ENCODE measurements around the gene ZNF837.

DNA sequence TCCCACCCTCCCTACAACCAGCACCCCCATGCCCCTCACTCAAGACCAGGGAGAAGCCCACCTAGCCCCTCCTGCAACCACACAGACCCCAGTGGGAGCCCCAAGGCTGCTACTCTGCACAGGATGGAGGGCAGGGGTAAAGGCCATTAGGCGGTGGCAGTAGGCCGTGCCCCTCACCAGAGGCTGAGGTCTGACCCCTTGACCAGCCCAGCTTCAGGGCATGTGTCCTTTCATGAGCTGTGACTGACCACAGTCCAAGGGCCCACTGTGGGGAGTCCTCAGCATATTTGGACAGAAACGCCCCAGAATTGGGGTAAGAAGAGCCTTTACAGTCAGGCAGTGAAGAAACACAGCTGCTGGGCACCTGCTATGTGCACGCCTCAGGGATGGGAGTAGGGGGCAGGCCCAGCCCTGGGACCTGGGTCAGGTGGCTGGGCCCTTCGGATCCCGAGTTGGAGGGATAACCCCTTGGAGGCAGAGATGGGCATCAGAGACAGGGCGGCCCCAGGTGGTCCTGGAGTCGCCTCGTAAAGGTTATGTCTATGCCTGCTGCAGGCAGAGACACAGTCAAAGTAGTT is 4.6 kb upstream of the ZNF837 start:
- TF ChIP-seq ESRRG (CRISPR knock-in tag; IDR thresholded peaks at IDR 0.05): no peak
- no peak for TF ChIP-seq CREB5 (CRISPR knock-in tag; IDR thresholded peaks at IDR 0.05; ENCODE audit: low read depth)
- TF ChIP-seq ARNTL (CRISPR knock-in tag; IDR thresholded peaks at IDR 0.05; ENCODE audit: borderline replicate concordance, low read depth): no peak
- no peak for TF ChIP-seq BACH2 (CRISPR knock-in tag; IDR thresholded peaks at IDR 0.05; ENCODE audit: borderline replicate concordance)
- no peak for TF ChIP-seq PPARA (CRISPR knock-in tag; IDR thresholded peaks at IDR 0.05; ENCODE audit: borderline replicate concordance)
- TF ChIP-seq ISL1 (CRISPR knock-in tag; IDR thresholded peaks at IDR 0.05): no peak
- TF ChIP-seq, protein P1, sequence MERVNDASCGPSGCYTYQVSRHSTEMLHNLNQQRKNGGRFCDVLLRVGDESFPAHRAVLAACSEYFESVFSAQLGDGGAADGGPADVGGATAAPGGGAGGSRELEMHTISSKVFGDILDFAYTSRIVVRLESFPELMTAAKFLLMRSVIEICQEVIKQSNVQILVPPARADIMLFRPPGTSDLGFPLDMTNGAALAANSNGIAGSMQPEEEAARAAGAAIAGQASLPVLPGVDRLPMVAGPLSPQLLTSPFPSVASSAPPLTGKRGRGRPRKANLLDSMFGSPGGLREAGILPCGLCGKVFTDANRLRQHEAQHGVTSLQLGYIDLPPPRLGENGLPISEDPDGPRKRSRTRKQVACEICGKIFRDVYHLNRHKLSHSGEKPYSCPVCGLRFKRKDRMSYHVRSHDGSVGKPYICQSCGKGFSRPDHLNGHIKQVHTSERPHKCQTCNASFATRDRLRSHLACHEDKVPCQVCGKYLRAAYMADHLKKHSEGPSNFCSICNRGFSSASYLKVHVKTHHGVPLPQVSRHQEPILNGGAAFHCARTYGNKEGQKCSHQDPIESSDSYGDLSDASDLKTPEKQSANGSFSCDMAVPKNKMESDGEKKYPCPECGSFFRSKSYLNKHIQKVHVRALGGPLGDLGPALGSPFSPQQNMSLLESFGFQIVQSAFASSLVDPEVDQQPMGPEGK (CRISPR knock-in tag; IDR thresholded peaks at IDR 0.05; ENCODE audit: borderline replicate concordance): no peak
- no peak for TF ChIP-seq ZNF565 (CRISPR knock-in tag; conservative IDR thresholded peaks at IDR 0.05; ENCODE audit: low read depth)
- TF ChIP-seq GLIS3 (CRISPR knock-in tag; IDR thresholded peaks at IDR 0.05): no peak
- TF ChIP-seq, protein P2, sequence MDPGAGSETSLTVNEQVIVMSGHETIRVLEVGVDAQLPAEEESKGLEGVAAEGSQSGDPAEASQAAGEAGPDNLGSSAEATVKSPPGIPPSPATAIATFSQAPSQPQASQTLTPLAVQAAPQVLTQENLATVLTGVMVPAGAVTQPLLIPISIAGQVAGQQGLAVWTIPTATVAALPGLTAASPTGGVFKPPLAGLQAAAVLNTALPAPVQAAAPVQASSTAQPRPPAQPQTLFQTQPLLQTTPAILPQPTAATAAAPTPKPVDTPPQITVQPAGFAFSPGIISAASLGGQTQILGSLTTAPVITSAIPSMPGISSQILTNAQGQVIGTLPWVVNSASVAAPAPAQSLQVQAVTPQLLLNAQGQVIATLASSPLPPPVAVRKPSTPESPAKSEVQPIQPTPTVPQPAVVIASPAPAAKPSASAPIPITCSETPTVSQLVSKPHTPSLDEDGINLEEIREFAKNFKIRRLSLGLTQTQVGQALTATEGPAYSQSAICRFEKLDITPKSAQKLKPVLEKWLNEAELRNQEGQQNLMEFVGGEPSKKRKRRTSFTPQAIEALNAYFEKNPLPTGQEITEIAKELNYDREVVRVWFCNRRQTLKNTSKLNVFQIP (CRISPR knock-in tag; IDR thresholded peaks at IDR 0.05; ENCODE audit: borderline replicate concordance, low read depth): no peak
- TF ChIP-seq SNAI2 (CRISPR knock-in tag; IDR thresholded peaks at IDR 0.05): no peak
- no peak for TF ChIP-seq ZC3H10 (CRISPR knock-in tag; IDR thresholded peaks at IDR 0.05)
- TF ChIP-seq ZFP30 (CRISPR knock-in tag; IDR thresholded peaks at IDR 0.05): no peak
